Measurements from ENCODE around the gene C14orf119. TPM values are rescaled to one million over a fixed set of nuclear protein-coding genes. Genes with fewer than 3 reads are reported as not detected.

C14orf119 gene
- total and polyA plus RNA-seq, 2 experiments from 2014 or later = 22.2 to 120 TPM

DNA sequence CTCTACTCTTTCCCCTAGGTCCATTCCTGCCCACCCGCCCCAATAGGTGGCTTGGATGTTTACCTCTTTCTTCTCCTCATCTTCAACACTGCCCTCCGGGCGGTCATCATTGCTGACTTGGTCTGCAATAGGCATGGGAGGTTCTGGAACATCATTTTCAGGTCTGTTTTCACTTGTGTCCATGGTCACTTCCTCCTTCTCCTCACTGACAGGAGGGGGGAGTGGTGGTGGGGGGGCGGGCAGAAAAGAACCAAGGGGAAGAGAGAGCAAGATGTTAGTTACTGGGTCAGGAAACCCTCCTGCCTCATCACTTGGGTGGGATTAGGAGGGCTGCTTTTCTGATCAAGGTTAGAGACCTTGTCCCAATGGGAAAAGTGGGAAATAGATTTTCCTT lies 25.9 kb upstream of the C14orf119 start:
- no peaks in the 10 kb centered on the region for H3K9me3 ChIP-seq (ENCODE audit: low read depth)

DNA sequence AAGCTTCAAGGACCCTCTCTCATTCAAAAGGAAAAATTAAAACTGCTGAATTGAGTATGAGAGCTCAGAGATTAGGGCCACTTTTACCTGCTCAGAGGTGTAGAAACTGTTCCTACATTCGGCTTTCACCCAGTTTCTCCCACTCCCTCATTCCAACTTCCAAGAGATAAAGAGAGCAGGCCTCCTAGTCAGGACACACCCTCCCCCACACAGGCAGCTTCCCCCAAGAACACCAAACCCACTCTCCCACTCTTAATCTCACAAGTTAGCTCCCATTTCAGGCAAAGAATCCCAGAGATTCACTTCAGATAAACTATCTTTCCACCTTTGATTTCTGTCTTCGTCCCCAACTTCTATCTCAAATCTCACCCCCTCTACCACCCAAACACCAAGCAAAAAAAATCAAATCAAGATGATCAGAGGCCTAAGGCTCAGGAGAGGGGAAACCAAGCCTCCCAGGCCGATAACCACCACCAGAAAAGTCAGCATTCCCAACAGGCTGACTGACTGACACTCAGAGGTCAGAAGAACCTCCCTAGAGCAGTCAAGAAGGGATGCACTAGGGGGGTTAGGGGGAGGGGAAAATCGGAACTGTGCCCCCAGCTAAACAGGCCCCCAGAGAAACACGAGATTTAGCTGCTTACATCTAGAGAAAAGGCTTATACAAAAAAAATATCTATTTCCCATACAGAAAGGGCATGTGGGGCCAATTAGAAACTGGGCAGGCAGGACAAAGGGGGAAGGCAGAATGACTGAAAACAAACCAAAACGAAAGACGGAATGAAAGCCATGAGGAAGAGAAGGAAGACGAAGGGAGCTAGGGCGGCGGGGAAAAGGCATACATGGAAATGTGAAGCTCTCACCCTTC lies 24.8 kb upstream of the C14orf119 start:
- H3K4me1 ChIP-seq (ENCODE audit: low read depth) = peaks cover 25% of the 10 kb centered on the region
- peak overlapping the region; percentile 62 for H3K4me3 ChIP-seq
- peak overlapping the region; percentile 90 for H3K27ac ChIP-seq
- peak in 1 of 2 donors; percentile 19 for DNase-seq (ENCODE audit: low read depth in 1 of 2, low spot score in 1 of 2)
- TF ChIP-seq, protein P1, sequence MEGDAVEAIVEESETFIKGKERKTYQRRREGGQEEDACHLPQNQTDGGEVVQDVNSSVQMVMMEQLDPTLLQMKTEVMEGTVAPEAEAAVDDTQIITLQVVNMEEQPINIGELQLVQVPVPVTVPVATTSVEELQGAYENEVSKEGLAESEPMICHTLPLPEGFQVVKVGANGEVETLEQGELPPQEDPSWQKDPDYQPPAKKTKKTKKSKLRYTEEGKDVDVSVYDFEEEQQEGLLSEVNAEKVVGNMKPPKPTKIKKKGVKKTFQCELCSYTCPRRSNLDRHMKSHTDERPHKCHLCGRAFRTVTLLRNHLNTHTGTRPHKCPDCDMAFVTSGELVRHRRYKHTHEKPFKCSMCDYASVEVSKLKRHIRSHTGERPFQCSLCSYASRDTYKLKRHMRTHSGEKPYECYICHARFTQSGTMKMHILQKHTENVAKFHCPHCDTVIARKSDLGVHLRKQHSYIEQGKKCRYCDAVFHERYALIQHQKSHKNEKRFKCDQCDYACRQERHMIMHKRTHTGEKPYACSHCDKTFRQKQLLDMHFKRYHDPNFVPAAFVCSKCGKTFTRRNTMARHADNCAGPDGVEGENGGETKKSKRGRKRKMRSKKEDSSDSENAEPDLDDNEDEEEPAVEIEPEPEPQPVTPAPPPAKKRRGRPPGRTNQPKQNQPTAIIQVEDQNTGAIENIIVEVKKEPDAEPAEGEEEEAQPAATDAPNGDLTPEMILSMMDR (IDR thresholded peaks at IDR 0.05; ENCODE audit: low read depth, low read length) = no peak
- no peaks in the 10 kb centered on the region for H3K27me3 ChIP-seq
- peaks cover 32% of the 10 kb centered on the region for H3K36me3 ChIP-seq
- H3K9me3 ChIP-seq (ENCODE audit: low read depth) = no peaks in the 10 kb centered on the region

More for the DNA sequence above, 25.9 kb upstream of the C14orf119 start:
- H3K36me3 ChIP-seq = peaks cover 33% of the 10 kb centered on the region
- H3K4me1 ChIP-seq (ENCODE audit: low read depth) = peaks cover 25% of the 10 kb centered on the region
- no peak overlapping the region for H3K4me3 ChIP-seq
- TF ChIP-seq, protein P1 (IDR thresholded peaks at IDR 0.05; ENCODE audit: low read depth, low read length) = no peak
- no peak for DNase-seq (ENCODE audit: low read depth in 1 of 2, low spot score in 1 of 2)
- H3K27ac ChIP-seq = peak overlapping the region; percentile 90
- H3K27me3 ChIP-seq = no peaks in the 10 kb centered on the region

DNA sequence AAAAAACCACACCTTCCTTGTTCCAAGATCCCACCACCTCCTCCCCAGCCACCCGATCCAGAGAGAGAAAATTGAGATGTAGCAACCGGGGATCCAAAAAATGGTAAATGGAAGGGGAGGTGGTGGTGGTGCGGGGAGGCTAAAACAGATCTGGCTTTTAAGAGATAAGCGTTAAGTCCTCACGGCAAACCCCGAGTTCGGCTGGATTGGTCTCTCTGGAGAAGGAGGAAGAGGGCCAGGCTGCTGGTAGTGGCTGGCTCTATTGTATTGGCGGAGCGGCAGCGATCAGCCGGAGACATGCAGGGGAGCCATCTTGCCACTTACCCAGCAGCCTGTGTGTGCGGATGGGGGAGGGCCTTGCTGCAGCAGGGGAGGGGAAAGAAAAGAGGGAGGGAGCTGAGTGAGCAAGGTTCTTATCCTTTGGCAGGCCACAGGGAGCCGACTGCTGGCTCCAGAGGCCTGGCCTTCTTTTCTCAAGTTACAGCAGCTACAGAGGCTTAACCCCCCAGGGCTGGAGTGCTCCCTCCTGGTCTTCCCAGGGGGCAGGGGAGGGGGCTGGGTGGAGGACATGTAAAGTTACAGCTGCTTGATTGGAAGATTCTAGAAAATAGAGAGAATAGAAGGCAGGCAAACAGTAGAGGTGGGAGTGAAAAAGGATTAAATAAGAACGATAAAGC lies 23.9 kb upstream of the C14orf119 start:
- Histone ChIP-seq H3K4me1 (ENCODE audit: low read depth) (peaks cover 25% of the 10 kb centered on the region), H3K27ac (peak overlapping the region; percentile 90), H3K9me3 (ENCODE audit: low read depth) (no peaks in the 10 kb centered on the region), H3K4me3 (peak overlapping the region; percentile 62), H3K27me3 (no peaks in the 10 kb centered on the region), H3K36me3 (peaks cover 34% of the 10 kb centered on the region)
- TF ChIP-seq, protein P1 (IDR thresholded peaks at IDR 0.05; ENCODE audit: low read depth, low read length) = no peak
- DNase-seq (ENCODE audit: low read depth in 1 of 2, low spot score in 1 of 2) = peak; percentile 93 to 96

DNA sequence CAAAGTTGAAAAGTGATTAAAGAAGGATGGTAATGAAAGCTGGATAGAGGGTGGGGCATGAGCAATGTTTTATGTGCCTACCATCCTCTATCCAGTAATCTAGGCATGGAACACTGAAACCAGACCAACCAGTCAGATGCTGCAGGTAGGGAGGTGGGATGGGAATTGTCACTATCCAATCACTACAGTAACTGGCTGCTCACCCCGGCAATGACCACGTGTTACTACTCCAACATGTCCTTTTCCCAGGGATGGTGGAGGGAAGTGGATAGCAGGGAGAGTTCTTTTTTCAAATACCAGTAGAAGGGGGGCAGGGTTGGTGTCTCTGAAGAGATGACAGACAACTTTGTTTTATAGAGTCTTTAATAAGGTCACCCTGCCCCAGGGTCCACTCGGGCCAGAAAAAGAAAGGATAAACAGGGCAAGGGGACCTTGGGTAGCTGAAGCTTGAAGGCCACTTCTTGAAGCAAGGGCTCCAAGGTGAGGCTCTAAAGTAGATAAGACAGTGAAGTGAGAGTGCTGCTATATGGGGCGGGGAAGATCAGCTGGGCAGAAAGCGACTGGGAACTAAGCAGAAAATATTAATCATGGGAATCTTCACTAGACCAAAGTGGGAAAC lies 23.3 kb upstream of the C14orf119 start:
- DNase-seq (ENCODE audit: low read depth in 1 of 2, low spot score in 1 of 2) = peak in 1 of 2 donors; percentile 74
- peaks cover 25% of the 10 kb centered on the region for H3K4me1 ChIP-seq (ENCODE audit: low read depth)
- peak overlapping the region; percentile 62 for H3K4me3 ChIP-seq
- peak overlapping the region; percentile 90 for H3K27ac ChIP-seq
- no peaks in the 10 kb centered on the region for H3K27me3 ChIP-seq
- H3K36me3 ChIP-seq = peaks cover 33% of the 10 kb centered on the region
- no peaks in the 10 kb centered on the region for H3K9me3 ChIP-seq (ENCODE audit: low read depth)
- TF ChIP-seq, protein P1 (IDR thresholded peaks at IDR 0.05; ENCODE audit: low read depth, low read length) = no peak

DNA sequence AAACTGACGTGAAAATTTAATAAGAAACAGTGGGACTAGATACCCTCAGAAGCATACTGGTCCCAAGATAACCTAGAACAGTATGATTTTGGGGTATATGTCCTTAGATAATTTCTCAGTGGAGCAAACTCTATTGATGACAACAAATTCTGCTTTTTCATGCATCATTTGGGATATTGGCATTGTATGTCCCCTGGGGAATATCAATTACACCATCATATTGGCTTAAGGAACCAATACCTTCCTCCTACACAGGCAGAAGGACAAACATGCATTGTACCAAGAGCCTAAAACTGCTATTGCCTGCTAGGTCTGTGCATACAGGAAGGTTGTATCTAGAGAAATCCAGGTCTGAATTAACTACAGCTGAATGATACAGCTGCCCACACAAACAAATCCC lies 20.4 kb upstream of the C14orf119 start:
- DNase-seq (ENCODE audit: low read depth in 1 of 2, low spot score in 1 of 2) = no peak
- no peak overlapping the region for H3K4me3 ChIP-seq
- no peaks in the 10 kb centered on the region for H3K27me3 ChIP-seq
- peaks cover 18% of the 10 kb centered on the region for H3K4me1 ChIP-seq (ENCODE audit: low read depth)
- H3K9me3 ChIP-seq (ENCODE audit: low read depth) = no peaks in the 10 kb centered on the region
- TF ChIP-seq, protein P1 (IDR thresholded peaks at IDR 0.05; ENCODE audit: low read depth, low read length) = no peak
- H3K27ac ChIP-seq = no peak overlapping the region
- peaks cover 47% of the 10 kb centered on the region for H3K36me3 ChIP-seq
